B cell (primary cell): ENCODE measurements around the gene SHISA2. TPM values are rescaled to one million over a fixed set of nuclear protein-coding genes. Genes with fewer than 3 reads are reported as not detected.

Experiments used
- ATAC-seq: fragments of 200-7000 bp; cut with Tn5 transposase; one replicate; pipeline ENCODE4 v1.10.0; 2021; ENCODE audit warnings: low read depth, mild to moderate bottlenecking, moderate number of reproducible peaks, moderate library complexity
- CTCF ChIA-PET: fragments of 350-600 bp; sonication (Branson Sonifier 250); formaldehyde crosslinking; loops from one replicate; lab custom pipeline; 2021; ENCODE audit warnings: antibody characterized with exemption, inconsistent platforms; lab: Charles Lee
- POLR2A ChIA-PET: fragments of 350-600 bp; sonication (Branson Sonifier 250); formaldehyde crosslinking; loops from one replicate; lab custom pipeline; 2021; ENCODE audit warnings: antibody characterized with exemption; lab: Charles Lee
- DNase-seq: peaks from one replicate; pipeline ENCODE4 v3.0.0; 2013
- H2AFZ ChIP-seq: 2 replicates; pipeline ENCODE4 v1.6.1; 2012; ENCODE audit warnings: mild to moderate bottlenecking, low read depth, low read length; ENCODE audit not compliant: insufficient read depth, poor library complexity, severe bottlenecking
- H3K27ac ChIP-seq, 2 donors: 1 replicate in 1 of 2; 2 replicates in 1 of 2; pipeline ENCODE4 v1.5.1; 2012 to 2013; ENCODE audit warnings: low read length in 2 of 2, mild to moderate bottlenecking in 2 of 2, moderate library complexity in 1 of 2
- H3K27me3 ChIP-seq, 4 experiments: fragments of 200-600 bp in 1 of 4; sonication (generic) in 1 of 4; replicated peaks in 1 of 4; 1 replicate in 2 of 4; 2 replicates in 2 of 4; pipeline versions ENCODE4 v1.6.1 to v1.7.0; 2013 to 2016; ENCODE audit warnings: low read length in 3 of 4, mild to moderate bottlenecking in 2 of 4, mixed read lengths in 1 of 4, moderate library complexity in 1 of 4; ENCODE audit not compliant: insufficient read depth in 4 of 4, control insufficient read depth in 3 of 4; ENCODE audit errors: control extremely low read depth in 1 of 4
- H3K36me3 ChIP-seq, 2 experiments: replicated peaks in 1 of 2; 1 replicate in 1 of 2; 2 replicates in 1 of 2; pipeline versions ENCODE4 v1.6.1 to v1.7.1; 2013; ENCODE audit warnings: low read length in 1 of 2; ENCODE audit not compliant: insufficient read depth in 2 of 2, control insufficient read depth in 1 of 2; ENCODE audit errors: control extremely low read depth in 1 of 2, extremely low read depth in 1 of 2
- H3K4me1 ChIP-seq, 2 donors: fragments of 200-600 bp in 1 of 2; sonication (generic) in 1 of 2; 1 replicate in 1 of 2; 2 replicates in 1 of 2; pipeline versions ENCODE4 v1.5.1 to v1.6.1; 2013 to 2017; ENCODE audit warnings: low read length in 2 of 2; ENCODE audit not compliant: control insufficient read depth in 2 of 2, insufficient read depth in 2 of 2
- H3K4me2 ChIP-seq: replicated peaks from 2 replicates; pipeline ENCODE3; 2012; ENCODE audit warnings: mild to moderate bottlenecking, low read depth, low read length; ENCODE audit not compliant: poor library complexity, severe bottlenecking
- H3K4me3 ChIP-seq, 5 experiments: fragments of 200-600 bp in 1 of 5; sonication (generic) in 1 of 5; 1 replicate in 3 of 5; 2 replicates in 2 of 5; pipeline versions ENCODE4 v1.5.1 to v1.7.0; 2011 to 2016; ENCODE audit warnings: low read length in 4 of 5, mild to moderate bottlenecking in 4 of 5, low read depth in 2 of 5, control low read depth in 1 of 5, moderate library complexity in 1 of 5; ENCODE audit not compliant: insufficient read depth in 1 of 5; ENCODE audit errors: control extremely low read depth in 1 of 5, extremely low read depth in 1 of 5
- H3K79me2 ChIP-seq: fragments of 200-600 bp; sonication (generic); one replicate; pipeline ENCODE4 v1.6.0; 2016; ENCODE audit warnings: low read length; ENCODE audit not compliant: control insufficient read depth, insufficient read depth
- H3K9ac ChIP-seq: fragments of 200-600 bp; sonication (generic); 2 replicates; pipeline ENCODE4 v1.6.1; 2017; ENCODE audit warnings: mild to moderate bottlenecking, low read length, moderate library complexity
- H3K9me3 ChIP-seq, 3 donors: one replicate each; pipeline versions ENCODE4 v1.6.1 to v1.7.1; 2013; ENCODE audit warnings: low read length in 2 of 3; ENCODE audit not compliant: control insufficient read depth in 2 of 3, insufficient read depth in 1 of 3; ENCODE audit errors: control extremely low read depth in 1 of 3
- H4K20me1 ChIP-seq: 2 replicates; pipeline ENCODE4 v1.6.0; 2012; ENCODE audit warnings: mild to moderate bottlenecking, low read length; ENCODE audit not compliant: insufficient read depth, control insufficient read depth, poor library complexity, severe bottlenecking
- H3K27ac Mint-ChIP-seq: one replicate; pipeline ENCODE4 v1.8.0; 2021; ENCODE audit warnings: mixed read lengths
- H3K27me3 Mint-ChIP-seq: one replicate; pipeline ENCODE4 v1.8.0; 2021; ENCODE audit warnings: mixed read lengths
- H3K4me1 Mint-ChIP-seq: one replicate; pipeline ENCODE4 v1.8.0; 2021; ENCODE audit warnings: mixed read lengths
- H3K4me3 Mint-ChIP-seq: one replicate; pipeline ENCODE4 v1.8.0; 2021; ENCODE audit warnings: mixed read lengths
- H3K9me3 Mint-ChIP-seq: one replicate; pipeline ENCODE4 v1.8.0; 2022; ENCODE audit warnings: mixed read lengths; ENCODE audit not compliant: insufficient read depth
- CTCF ChIP-seq: fragments of 200-600 bp; IDR thresholded peaks from one replicate; pipeline ENCODE4 v1.8.0; 2022; ENCODE audit warnings: antibody characterized with exemption, mild to moderate bottlenecking
- EZH2 ChIP-seq: IDR thresholded peaks from 2 replicates; pipeline ENCODE4 v1.6.1; 2012; ENCODE audit warnings: borderline replicate concordance, low read depth, mild to moderate bottlenecking, moderate library complexity, low read length; ENCODE audit not compliant: insufficient read depth, poor library complexity, severe bottlenecking
- WGBS: methylation state at CpG from one replicate; pipeline ENCODE4 v1.1.5; 2013; ENCODE audit warnings: missing lambda C conversion rate; ENCODE audit not compliant: insufficient coverage; 5-methylcytosine and 5-hydroxymethylcytosine counted together
- intact Hi-C: fragments of 100-400 bp; cut with micrococcal nuclease; formaldehyde crosslinking; loops from one replicate; pipeline ENCODE4 v1.10.0; 2022
- polyA plus RNA-seq: library from polyadenylated mRNA; depleted of rRNA; stranded (reverse); fragments of >200 nt; gene quantifications from 2 replicates; pipeline ENCODE4 v1.2.3, GENCODE V29; 2012
- total RNA-seq, 2 donors: library from RNA; stranded (reverse); fragments of 120-200 nt in 1 of 2; gene quantifications; 1 replicate in 1 of 2; 2 replicates in 1 of 2; pipeline versions ENCODE4 v1.2.3 to v1.2.4, GENCODE V29; 2013 to 2022

Gene SHISA2
- total and polyA plus RNA-seq, 2 donors (not counting 1 experiment from before 2014, with no cell fraction given) = 0.03 TPM; not detected in 1

- CTCF ChIA-PET = no interaction called here
- no peaks in the 10 kb centered on the region for H3K36me3 ChIP-seq
- peaks cover 5 to 18% of the 10 kb centered on the region in 2 donors for H3K4me1 ChIP-seq
- intact Hi-C loops = no loop called here
- H4K20me1 ChIP-seq = no peaks in the 10 kb centered on the region
- no peak overlapping the region for H3K9ac ChIP-seq
- H3K9me3 ChIP-seq = peaks cover 0 to 11% (median 0%) of the 10 kb centered on the region in 3 donors
- Mint-ChIP-seq H3K4me1 (peaks cover 8% of the 10 kb centered on the region), H3K27me3 (peaks cover 37% of the 10 kb centered on the region), H3K27ac (no peak overlapping the region), H3K9me3 (no peaks in the 10 kb centered on the region), H3K4me3 (no peak overlapping the region)
- H3K4me2 ChIP-seq = peak overlapping the region; percentile 57
- 6% methylated on average over 45 of the region's 45 CpGs for WGBS
- DNase-seq = peak; percentile 5
- peak overlapping the region; percentile 42 for H2AFZ ChIP-seq
- POLR2A ChIA-PET = no interaction called here
- H3K4me3 ChIP-seq = peak overlapping the region in 2 of 5 experiments; percentile 9 to 19
- no peak overlapping the region for H3K27ac ChIP-seq
- ATAC-seq = no peak
- no peak for TF ChIP-seq EZH2
- no peak for TF ChIP-seq CTCF
- no peaks in the 10 kb centered on the region for H3K79me2 ChIP-seq
- peaks cover 0 to 45% (median 25%) of the 10 kb centered on the region in 4 experiments for H3K27me3 ChIP-seq
Observed at GRCh38 chr13:26051231-26051656, 572 bp downstream of the SHISA2 start.

GRCh38 chr13:26050568-26051230 lies 1.1 kb downstream of the SHISA2 start:
- intact Hi-C loops = no loop called here
- POLR2A ChIA-PET = no interaction called here
- Histone ChIP-seq H3K9ac (no peak overlapping the region), H3K4me2 (peak overlapping the region; percentile 57), H3K27me3 (peaks cover 0 to 45% (median 25%) of the 10 kb centered on the region in 4 experiments), H4K20me1 (no peaks in the 10 kb centered on the region), H3K4me1 (peaks cover 5 to 18% of the 10 kb centered on the region in 2 donors), H2AFZ (peak overlapping the region; percentile 42), H3K79me2 (no peaks in the 10 kb centered on the region), H3K36me3 (no peaks in the 10 kb centered on the region), H3K9me3 (peaks cover 0 to 11% (median 0%) of the 10 kb centered on the region in 3 donors), H3K4me3 (no peak overlapping the region), H3K27ac (no peak overlapping the region)
- WGBS = 17% methylated on average over 82 of the region's 82 CpGs
- CTCF ChIA-PET = no interaction called here
- ATAC-seq = no peak
- Mint-ChIP-seq H3K27ac (no peak overlapping the region), H3K4me3 (no peak overlapping the region), H3K9me3 (no peaks in the 10 kb centered on the region), H3K27me3 (peaks cover 37% of the 10 kb centered on the region), H3K4me1 (peaks cover 8% of the 10 kb centered on the region)
- peak; percentile 8 for DNase-seq
- no peak for TF ChIP-seq CTCF
- no peak for TF ChIP-seq EZH2
